ENCODE measurements around the gene CADPS2.

CADPS2 gene

DNA sequence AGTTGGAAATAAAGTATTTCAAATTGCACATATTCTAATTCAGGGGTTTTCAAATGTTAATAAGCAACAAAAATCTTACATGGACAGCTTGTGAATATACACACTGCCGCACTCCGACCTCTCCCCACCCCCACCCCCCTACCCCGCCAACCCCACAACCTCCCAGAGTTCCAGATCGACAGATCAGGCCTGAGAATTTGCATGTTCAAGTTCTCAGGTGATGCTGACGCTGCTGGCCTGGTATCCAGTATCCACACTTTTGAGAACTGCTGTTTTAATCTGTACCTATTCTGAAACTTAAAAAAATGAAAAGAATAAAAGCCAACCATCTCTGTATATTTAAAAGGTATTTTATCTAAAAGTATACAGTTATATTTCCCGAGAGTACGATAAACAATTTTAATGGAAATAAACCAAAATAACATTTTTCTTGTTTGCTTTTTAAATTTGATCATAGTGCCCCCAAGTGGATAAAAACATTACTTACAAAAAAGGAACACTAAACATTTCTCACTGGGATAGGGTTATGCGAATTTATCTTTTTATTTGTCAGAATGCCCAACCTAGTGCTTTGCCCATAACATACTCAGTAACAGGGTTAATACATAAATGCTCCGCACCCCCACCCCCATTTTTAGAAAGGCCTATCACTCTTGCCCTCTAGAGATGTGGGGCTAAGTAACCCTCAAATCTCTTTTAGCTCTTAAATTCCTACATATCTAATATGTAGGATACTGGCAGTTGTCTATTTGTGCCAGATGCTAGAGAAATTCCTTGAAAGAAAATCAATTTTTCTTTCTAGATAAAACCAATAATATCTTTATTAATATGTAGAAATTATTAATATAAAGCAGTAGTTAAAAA is 353.6 kb downstream of the CADPS2 start:
- no peak for DNase-seq (ENCODE audit: low read depth, low spot score)

DNA sequence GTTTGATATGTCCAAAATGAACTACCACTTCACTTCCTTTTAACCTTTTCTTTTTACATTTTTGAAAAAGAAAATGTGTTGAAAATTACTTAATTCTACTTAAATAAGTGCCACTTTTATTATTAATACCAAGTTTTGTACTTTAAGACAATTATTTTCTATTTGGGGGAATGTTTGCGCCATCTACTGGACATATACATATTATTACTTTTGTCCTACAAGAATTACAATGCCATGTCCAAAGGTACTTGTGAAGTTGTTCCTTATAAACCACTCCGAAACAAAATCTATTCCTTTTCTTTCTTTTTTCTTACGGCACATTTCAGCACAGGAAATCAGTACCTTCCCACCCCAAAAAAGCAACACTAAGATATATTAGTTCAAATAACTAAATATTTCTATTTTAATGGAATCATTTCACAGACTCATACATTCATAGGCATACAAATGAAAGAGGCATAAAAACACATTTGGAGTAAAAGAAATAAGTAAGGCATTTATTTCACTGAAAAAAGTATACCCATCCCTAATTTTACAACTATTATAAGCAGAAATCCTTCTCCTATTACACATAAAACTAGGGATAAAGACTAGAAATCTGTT is 357.3 kb downstream of the CADPS2 start:
- DNase-seq (ENCODE audit: low read depth, low spot score) = no peak

DNA sequence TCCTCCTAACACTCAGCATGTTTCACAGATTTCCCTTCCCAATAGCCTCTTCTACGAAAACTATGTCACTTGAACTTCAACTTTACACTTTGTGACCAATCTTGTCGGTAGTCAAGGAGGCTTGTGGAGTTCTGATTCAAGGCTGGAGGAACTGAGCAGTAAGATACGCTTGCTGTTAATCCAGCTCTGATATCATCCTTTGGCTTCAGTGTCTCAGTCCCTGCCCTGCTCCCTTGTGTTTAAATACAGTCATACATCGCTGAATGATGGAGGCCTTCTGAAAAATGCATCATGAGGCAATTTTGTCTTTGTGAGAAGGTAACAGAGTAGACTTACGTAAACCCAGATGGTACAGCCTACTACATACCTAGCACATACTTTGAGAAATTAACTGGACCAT is 360.9 kb downstream of the CADPS2 start:
- DNase-seq (ENCODE audit: low read depth, low spot score) = no peak

DNA sequence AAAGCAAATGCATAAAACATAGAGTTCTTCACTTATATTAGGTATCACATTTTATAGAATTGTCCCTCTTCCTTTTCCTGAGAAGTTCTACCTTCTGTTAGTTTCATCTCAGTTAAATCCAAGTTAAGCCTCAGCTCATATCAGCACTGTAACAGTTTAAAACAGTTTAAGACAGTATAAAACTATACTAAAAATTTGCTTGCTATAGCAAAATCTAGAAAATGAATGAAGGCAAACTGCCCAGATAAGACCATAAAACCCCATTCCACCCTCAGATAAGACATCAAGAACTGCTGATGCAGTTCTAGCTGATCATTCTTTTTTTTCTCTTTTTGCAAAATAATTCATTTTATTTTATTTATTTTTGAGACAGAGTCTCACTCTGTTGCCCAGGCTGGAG is 364.5 kb downstream of the CADPS2 start:
- DNase-seq (ENCODE audit: low read depth, low spot score) = no peak

DNA sequence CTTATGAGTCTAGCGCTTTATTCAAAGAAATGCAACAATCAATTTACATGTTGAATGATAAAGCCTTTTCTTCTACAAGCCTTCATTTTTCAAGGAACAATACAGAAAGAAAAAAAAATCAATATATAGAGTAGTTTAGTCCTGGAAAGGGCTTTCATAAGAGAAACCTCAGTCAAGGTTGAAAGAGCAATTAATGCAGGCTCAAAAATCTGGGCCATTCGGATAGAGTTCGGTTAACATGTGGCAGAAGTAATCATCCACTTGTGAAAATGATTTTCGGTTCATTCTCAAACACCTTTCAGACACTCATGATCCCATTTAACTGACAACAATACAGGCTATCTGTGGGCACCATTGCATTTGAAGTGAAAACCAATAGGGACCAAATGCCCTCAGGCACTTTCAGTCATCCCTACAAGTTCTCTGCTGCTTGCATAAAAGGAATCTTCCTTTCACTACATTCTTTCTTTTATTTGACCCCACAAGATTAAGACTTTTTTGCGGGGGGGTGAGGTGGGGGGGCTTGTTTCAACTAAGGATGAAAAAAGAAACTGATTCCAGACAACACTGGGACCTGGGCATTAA is 365.2 kb downstream of the CADPS2 start:
- DNase-seq (ENCODE audit: low read depth, low spot score) = no peak

DNA sequence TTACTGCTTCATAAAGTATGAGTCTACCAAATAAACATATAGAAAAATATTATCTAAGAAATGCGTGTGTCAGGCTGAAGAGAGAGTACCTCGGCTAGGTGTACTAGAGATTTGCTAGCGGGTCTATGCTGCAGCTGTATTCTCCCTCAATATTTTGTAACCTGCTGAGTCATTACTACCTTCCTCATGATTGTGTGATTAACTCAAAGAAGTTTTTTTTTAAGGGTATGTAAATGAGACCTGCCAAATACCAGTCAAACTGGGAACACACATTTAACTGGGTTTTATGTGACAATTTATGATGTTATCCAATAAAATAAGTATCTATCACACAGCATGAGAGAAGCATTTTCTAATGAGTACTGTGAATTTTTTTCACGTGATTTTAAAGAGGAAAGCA is 367.8 kb downstream of the CADPS2 start:
- DNase-seq (ENCODE audit: low read depth, low spot score) = no peak

DNA sequence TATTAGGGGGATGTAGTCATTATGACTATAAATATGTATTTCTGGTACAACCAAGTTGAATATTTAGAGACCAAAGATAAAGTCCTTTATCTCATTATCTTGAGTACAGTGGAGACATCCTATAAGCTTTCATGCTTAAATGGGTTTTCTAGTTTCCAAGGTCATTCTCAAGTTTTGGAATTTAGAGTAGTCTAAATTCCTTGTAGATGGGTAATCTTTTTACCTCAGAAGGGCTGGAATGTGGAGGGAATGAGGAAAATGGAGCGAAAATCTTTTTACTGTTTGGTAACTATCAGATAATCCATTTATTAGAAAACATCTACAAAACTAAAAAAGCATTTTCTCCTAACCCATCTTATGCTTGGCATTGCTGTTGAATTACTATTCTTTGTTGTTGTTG is 368.7 kb downstream of the CADPS2 start:
- DNase-seq (ENCODE audit: low read depth, low spot score) = no peak

DNA sequence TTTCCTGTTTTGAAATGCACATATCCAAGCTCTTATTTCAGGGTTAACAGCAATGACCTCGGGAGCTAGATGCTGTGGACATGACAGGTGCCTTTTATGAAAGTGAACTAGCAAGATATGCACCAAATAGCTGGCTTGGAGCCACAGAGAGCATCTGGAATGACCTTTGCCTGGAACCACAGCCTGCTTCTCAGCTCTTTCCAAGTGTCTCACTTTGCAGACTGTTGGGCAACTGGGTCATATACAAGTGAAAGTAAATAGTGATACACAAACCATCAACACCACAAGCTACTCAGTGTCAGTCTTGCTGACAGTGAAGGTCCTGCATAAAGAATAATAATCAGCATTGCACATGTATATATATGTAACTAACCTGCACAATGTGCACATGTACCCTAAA is 370.9 kb downstream of the CADPS2 start:
- no peak for DNase-seq (ENCODE audit: low read depth, low spot score)

DNA sequence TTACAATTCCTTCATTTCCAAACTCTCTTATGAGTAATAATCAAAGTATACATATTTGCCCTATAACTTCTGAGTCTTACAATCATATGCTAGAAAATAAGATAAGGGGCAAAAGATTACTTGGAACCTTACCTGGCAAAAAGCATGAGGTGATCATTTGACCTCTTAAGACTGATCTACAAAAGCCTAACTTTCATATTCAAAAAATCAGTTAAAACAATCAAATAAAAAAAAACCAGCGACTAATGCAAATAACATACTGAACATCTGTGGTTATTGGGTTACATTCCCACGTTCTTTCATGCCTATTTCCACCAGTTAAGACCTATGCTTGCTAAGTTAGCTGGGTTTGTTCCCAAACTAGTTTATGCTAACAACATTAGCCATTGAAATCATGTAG is 375.0 kb downstream of the CADPS2 start:
- no peak for DNase-seq (ENCODE audit: low read depth, low spot score)

DNA sequence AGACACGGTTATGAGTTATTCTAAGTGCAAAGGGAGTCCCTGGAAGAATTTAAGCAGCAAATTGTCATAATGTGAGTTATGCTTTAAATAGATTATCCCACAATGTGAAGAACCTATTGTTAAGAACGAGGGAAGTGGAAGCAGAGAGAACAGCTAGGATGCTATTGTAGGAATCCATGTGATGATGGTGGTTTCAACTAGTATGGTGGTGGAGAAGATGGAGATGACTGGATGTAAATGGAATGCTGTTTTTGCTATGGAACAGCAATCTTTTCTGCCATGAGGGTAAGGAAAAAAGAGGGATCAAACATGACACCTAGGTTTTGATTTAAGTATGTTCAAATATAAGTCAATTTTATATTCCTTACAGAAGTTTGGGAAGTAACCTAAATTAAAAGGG is 378.7 kb downstream of the CADPS2 start:
- DNase-seq (ENCODE audit: low read depth, low spot score) = no peak

DNA sequence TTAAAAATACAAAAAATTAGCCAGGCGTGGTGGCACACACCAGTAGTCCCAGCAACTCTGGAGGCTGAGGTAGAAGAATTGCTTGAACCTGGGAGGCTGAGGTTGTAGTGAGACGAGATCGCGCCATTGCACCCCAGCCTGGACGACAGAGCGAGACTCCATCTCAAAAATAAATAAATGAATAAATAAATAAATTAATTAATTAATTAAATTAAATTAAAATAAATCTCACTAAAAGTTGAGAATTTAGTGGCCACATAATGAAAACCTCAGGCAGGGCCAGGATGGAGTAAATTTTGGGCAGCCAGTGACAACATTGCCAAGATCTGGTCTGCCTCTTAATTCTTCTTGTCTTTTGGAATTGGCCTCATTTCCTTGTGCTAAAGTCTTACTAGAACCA is 394.3 kb downstream of the CADPS2 start:
- no peak for DNase-seq (ENCODE audit: low read depth, low spot score)

DNA sequence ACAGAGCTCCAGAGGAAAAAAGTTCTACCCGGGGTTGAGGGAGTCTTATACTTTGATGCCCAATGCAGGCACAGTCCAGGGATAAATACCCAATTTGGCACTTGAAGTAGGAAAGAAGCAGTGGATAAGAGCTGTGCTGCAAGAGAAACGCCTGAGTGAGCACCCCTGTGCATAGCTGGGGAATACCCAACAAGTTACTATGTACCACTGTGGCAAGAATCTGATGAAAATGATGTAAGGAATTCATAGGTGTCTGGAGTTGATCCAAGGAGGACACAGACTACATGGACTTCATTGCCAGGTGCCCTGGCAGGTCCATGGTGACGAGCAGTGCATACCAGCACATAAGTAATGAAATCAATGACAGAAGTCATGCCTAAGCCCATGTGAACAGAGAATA is 398.0 kb downstream of the CADPS2 start:
- DNase-seq (ENCODE audit: low read depth, low spot score) = no peak

DNA sequence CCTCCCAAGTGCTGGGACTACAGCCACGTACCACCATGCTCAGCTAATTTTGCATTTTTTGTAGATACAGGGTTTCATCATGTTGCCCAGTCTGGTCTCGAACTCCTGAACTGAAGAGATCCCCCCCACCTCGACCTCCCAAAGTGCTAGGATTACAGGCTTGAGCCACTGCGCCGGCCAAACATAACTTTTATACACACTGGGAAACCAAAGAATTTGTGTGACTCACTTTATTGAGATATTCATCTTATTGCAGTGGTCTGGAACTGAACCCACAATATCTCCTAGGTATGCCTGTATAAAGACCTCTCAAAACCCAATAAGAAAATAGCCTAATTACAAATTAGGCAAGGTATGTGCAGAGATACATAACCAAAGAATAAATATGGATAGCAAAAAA is 399.1 kb downstream of the CADPS2 start:
- no peak for DNase-seq (ENCODE audit: low read depth, low spot score)

DNA sequence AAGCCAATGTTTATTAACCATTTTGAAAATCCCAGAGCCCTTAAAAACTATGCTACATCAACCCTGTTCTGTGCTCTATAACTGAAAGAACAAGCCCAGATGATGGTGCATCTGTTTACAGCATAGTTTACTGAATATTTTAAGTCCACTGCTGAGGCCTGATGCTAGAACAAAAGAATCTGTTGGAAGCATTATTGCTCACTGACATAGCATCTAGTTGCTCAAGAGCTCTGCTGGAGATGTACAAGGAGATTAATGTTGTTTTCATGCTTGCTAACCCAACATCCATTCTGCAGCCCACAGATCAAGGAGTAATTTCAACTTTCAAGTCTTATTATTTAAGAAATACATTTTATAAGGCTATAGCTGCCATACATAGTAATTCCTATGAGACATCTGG is 400.4 kb downstream of the CADPS2 start:
- no peak for DNase-seq (ENCODE audit: low read depth, low spot score)

DNA sequence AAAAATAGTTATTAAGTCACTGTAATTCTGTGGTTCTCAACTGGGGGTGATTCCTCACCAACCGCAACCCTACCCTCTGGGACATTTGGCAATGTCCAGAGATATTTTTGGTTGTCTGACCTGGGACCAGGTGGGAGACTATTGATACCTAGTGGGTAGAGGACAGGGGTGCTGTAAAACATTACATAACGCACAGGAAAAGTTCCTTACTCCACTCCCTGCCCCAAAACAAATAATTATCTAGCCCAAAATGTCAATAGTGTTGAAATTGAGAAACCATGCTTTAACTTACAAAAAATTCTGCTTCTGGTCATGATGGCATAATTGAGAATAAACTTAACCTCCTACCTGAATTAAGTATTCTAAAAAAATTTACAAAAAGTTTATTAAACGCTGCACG is 404.0 kb downstream of the CADPS2 start:
- DNase-seq (ENCODE audit: low read depth, low spot score) = no peak

DNA sequence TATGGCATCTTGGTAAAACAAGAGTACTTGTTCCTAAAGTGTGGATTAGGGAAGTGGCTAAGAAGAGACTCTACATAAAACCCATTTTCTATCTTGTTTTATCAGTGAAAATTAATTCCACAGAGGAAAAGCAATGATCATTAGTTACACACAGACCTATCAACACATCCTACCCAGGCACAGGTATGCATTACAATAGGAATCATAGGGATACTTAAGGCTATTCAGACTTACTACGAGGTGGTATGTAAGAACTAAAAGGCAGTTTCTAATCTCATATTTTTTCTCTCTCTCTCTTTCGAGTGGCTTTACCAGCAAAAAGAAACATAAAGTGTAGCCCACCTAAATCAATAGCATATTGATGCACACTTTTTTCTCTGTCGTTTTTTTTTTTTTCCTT is 415.4 kb downstream of the CADPS2 start:
- DNase-seq (ENCODE audit: low read depth, low spot score) = no peak

DNA sequence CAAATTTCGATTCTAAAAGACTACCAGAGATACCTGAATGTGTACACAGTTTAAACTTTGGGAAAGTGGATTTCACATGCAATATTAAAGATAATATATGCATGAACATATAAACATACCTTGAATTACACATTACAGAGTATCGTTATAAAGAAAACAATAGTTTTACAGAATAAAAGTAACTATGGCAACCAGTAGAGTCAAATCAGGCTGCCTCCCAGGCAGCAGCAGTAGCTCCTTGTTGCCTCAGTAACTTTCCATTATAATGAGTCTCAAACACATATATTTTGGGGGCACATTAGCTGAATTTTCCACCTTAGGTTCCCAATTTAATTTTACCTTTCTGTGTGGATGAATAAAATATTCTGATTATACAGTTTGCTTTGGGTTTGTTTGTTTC is 417.3 kb downstream of the CADPS2 start:
- no peak for DNase-seq (ENCODE audit: low read depth, low spot score)

DNA sequence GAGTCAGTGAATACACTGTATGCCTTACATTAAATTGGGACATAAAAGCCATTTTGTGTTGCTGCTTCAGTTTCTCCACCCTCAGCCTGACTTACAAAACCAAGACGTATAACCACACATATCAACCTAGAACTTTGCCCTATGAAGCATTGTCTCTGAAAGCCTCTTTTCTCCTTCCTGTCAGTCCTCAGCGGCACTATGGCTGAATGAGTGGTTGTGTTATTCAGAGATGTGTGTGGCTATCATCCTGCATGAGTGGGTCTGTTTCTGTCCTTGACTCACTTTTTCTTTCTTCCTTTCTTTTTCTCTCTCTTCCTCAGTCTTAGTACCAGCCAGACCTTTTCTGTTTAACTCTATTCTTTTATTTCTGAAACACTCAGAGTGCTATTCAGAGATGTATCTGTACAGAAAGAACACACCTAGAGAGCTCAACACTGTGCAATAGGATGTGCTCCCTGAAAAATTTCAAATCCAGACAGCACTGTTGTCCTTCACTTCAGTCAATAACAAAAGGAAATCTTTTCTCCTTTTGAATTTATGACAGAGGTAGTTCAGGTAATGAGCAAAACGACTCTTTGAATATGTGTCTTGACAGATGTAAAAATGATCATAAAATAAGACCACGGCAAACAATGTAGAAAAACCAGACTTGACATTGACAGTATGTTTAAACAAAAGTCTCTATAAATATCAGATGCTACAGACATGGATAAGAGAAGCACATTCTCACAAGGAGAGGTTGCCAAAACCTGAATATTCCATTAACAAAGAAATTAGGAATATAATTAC is 418.4 kb downstream of the CADPS2 start:
- no peak for DNase-seq (ENCODE audit: low read depth, low spot score)

DNA sequence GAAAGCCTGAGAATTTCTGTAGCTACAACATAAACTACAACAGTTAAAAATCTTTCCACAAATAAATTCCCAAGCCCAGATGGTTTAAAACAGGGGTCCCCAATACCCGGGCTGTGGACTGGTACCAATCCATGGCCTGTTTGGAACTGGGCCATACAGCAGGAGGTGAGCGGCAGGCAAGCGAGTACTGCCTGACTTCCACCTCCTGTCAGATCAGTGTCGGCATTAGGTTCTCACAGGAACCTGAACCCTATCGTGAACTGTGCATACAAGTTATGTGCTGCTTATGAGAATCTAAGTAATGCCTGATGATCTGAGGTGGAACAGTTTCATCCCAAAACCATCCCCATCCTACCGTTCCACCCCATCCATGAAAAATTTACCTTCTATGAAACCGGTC is 421.0 kb downstream of the CADPS2 start:
- no peak for DNase-seq (ENCODE audit: low read depth, low spot score)

DNA sequence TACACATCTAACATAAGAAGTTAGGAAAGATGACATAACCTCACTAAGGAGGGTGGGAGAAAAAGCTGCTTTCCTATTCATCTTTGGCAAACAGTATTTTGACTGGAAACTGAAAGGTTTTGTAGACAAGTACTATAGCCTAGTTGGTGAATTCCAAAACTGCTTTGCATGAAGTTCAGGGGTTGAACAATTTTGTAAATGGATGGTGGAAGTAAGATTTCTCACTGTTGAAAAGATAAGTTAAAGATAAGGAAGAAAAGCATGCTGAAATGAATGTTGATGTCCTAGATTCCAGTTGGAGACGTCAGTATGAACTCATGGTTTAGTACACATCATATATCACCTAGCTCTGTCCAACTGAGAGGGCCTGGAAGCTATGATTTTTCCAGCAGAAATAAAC is 422.6 kb downstream of the CADPS2 start:
- no peak for DNase-seq (ENCODE audit: low read depth, low spot score)

DNA sequence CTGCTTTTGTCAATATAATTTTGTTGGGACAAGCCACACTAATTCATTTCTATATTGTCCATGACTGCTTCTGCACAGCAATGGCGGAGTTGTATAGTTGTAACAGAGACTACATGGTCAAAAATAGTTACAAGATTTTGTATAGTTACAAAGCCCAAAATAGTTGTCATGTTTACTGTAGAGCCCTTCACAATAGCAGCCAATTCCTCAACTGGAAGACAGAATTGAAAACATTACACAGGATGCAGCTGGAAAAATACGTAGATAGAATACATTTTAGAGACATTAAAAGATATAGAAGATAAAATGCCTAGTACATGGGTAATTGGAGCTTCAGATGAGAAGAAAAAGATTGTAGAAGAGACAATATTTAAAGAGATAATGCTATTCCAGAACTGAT is 425.3 kb downstream of the CADPS2 start:
- DNase-seq (ENCODE audit: low read depth, low spot score) = no peak

DNA sequence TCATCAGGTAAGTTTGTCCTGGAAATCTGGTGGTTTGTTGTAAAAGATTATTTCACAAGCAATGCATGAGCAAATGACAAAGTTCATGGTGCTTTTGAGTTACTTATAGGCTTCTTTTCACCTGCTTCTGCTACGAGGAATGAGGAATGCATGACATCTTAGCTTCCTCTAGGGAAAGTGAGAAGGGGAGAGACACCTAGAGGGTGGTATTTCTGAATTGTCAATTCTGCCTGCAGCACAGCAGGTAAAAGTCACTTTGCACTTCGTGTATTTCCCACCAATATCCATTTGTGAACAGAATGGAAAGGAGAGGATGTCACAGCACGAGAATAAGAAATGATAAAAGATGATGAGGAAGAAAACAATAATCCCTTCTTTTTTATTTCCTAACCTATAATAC is 428.3 kb downstream of the CADPS2 start:
- no peak for DNase-seq (ENCODE audit: low read depth, low spot score)
